DND-41 (cell line): ENCODE measurements around the gene CCDC88A.
"Not testable (repeated sequence)": the region's sequence is repeated elsewhere in the genome, so short reads cannot be mapped to it uniquely, and the experiment has no call there.

ENCODE experiments used
- EZH2 ChIP-seq: IDR thresholded peaks from 3 replicates; pipeline ENCODE4 v1.6.1; 2012; ENCODE audit warnings: borderline replicate concordance, low read depth, mild to moderate bottlenecking, moderate library complexity, low read length, inconsistent platforms; ENCODE audit not compliant: severe bottlenecking
- TF ChIP-seq, protein P1 (sequence below): IDR thresholded peaks from 2 replicates; pipeline ENCODE4 v1.5.1; 2012; ENCODE audit warnings: borderline replicate concordance, low read length, moderate library complexity, mild to moderate bottlenecking; ENCODE audit not compliant: poor library complexity, severe bottlenecking; ENCODE audit errors: extremely low read depth

DNA sequence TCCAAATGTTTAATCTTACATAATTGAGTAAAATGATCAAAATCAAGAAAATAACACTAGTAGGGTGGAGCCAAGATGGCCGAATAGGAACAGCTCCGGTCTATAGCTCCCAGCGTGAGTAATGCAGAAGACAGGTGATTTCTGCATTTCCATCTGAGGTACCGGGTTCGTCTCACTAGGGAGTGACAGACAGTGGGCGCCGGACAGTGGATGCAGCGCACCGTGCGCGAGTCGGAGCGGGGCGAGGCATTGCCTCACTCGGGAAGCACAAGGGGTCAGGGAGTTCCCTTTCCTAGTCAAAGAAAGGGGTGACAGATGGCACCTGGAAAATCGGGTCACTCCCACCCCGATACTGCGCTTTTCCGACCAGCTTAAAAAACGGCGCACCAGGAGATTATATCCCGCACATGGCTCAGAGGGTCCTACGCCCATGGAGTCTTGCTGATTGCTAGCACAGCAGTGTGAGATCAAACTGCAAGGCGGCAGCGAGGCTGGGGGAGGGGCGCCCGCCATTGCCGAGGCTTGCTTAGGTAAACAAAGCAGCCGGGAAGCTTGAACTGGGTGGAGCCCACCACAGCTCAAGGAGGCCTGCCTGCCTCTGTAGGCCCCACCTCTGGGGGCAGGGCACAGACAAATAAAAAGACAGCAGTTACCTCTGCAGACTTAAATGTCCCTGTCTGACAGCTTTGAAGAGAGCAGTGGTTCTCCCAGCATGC is 22.5 kb upstream of the CCDC88A start:
- TF ChIP-seq, protein P1, sequence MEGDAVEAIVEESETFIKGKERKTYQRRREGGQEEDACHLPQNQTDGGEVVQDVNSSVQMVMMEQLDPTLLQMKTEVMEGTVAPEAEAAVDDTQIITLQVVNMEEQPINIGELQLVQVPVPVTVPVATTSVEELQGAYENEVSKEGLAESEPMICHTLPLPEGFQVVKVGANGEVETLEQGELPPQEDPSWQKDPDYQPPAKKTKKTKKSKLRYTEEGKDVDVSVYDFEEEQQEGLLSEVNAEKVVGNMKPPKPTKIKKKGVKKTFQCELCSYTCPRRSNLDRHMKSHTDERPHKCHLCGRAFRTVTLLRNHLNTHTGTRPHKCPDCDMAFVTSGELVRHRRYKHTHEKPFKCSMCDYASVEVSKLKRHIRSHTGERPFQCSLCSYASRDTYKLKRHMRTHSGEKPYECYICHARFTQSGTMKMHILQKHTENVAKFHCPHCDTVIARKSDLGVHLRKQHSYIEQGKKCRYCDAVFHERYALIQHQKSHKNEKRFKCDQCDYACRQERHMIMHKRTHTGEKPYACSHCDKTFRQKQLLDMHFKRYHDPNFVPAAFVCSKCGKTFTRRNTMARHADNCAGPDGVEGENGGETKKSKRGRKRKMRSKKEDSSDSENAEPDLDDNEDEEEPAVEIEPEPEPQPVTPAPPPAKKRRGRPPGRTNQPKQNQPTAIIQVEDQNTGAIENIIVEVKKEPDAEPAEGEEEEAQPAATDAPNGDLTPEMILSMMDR: not testable (repeated sequence)
- TF ChIP-seq EZH2: not testable (repeated sequence)
